GM12878 (cell line): ENCODE data around the gene ARL5B. TPM values are rescaled to one million over a fixed set of nuclear protein-coding genes. Genes with fewer than 3 reads are reported as not detected.

Experiments
- ATF3 ChIP-seq: IDR thresholded peaks from 2 replicates; pipeline ENCODE4 v1.6.1; 2011; ENCODE audit warnings: low read depth, mild to moderate bottlenecking, low read length, moderate library complexity, borderline replicate concordance; ENCODE audit errors: extremely low read depth
- ATF7 ChIP-seq: fragments of 450-650 bp; IDR thresholded peaks from 2 replicates; pipeline ENCODE4 v1.6.1; 2016; ENCODE audit warnings: low read depth, mild to moderate bottlenecking
- BCL11A ChIP-seq: IDR thresholded peaks from 2 replicates; pipeline ENCODE4 v1.6.1; 2011; ENCODE audit warnings: low read depth, low read length
- CBFB ChIP-seq: IDR thresholded peaks from 2 replicates; pipeline ENCODE4 v1.6.1; 2016; ENCODE audit warnings: antibody characterized with exemption, low read depth
- CHD1 ChIP-seq: IDR thresholded peaks from 2 replicates; pipeline ENCODE4 v1.6.1; 2012; ENCODE audit warnings: low read depth, low read length, improper control_type of control experiment
- CREM ChIP-seq: IDR thresholded peaks from 2 replicates; pipeline ENCODE4 v1.6.1; 2014; ENCODE audit warnings: antibody characterized with exemption, low read depth
- EGR1 ChIP-seq, 2 experiments: IDR thresholded peaks; 1 replicate in 1 of 2; 2 replicates in 1 of 2; pipeline ENCODE4 v1.6.1; 2011 to 2012; ENCODE audit warnings: low read depth in 2 of 2, low read length in 2 of 2, borderline replicate concordance in 1 of 2, mild to moderate bottlenecking in 1 of 2, moderate library complexity in 1 of 2
- EP300 ChIP-seq, 2 experiments: fragments of 150-350 bp in 1 of 2; IDR thresholded peaks; 2 replicates each; pipeline ENCODE4 v1.6.1; 2011 to 2012; ENCODE audit warnings: low read depth in 2 of 2, low read length in 2 of 2, borderline replicate concordance in 1 of 2, improper control_type of control experiment in 1 of 2, inconsistent platforms in 1 of 2; ENCODE audit not compliant: control insufficient read depth in 1 of 2
- EZH2 ChIP-seq: IDR thresholded peaks from 2 replicates; pipeline ENCODE4 v1.6.1; 2012; ENCODE audit warnings: low read depth, mild to moderate bottlenecking, control low read depth, inconsistent platforms, low read length, borderline replicate concordance; ENCODE audit not compliant: control insufficient read depth
- HSF1 ChIP-seq: fragments of 150-350 bp; IDR thresholded peaks from 2 replicates; pipeline ENCODE4 v1.6.1; 2014; ENCODE audit warnings: mild to moderate bottlenecking, low read depth, low read length
- IRF3 ChIP-seq: fragments of 450-650 bp; IDR thresholded peaks from 2 replicates; pipeline ENCODE4 v1.6.1; 2014; ENCODE audit warnings: mild to moderate bottlenecking
- IRF5 ChIP-seq: fragments of 450-650 bp; IDR thresholded peaks from 2 replicates; pipeline ENCODE4 v1.6.1; 2017; ENCODE audit warnings: borderline replicate concordance
- JUNB ChIP-seq: IDR thresholded peaks from 2 replicates; pipeline ENCODE4 v1.6.1; 2016; ENCODE audit warnings: antibody characterized with exemption, mild to moderate bottlenecking
- MTA3 ChIP-seq: IDR thresholded peaks from 2 replicates; pipeline ENCODE4 v1.6.1; 2012; ENCODE audit warnings: low read length, inconsistent platforms, borderline replicate concordance
- MXI1 ChIP-seq: fragments of 150-350 bp; IDR thresholded peaks from 2 replicates; pipeline ENCODE4 v1.6.1; 2011; ENCODE audit warnings: low read depth, mild to moderate bottlenecking, inconsistent platforms, low read length, improper control_type of control experiment
- MYB ChIP-seq: fragments of 150-350 bp; IDR thresholded peaks from 2 replicates; pipeline ENCODE4 v1.6.1; 2014; ENCODE audit warnings: mild to moderate bottlenecking, low read depth, low read length, borderline replicate concordance
- NFYA ChIP-seq: IDR thresholded peaks from 2 replicates; pipeline ENCODE4 v1.6.1; 2011; ENCODE audit warnings: low read depth, mild to moderate bottlenecking, low read length, improper control_type of control experiment, borderline replicate concordance
- RFX5 ChIP-seq: IDR thresholded peaks from 2 replicates; pipeline ENCODE4 v1.6.1; 2011; ENCODE audit warnings: low read depth, low read length, improper control_type of control experiment
- SMC3 ChIP-seq: IDR thresholded peaks from 2 replicates; pipeline ENCODE4 v1.6.1; 2011; ENCODE audit warnings: low read length, improper control_type of control experiment, borderline replicate concordance
- SUZ12 ChIP-seq: fragments of 200-600 bp; sonication (generic); IDR thresholded peaks from one replicate; pipeline ENCODE4 v1.6.1; 2018; ENCODE audit warnings: antibody characterized with exemption, mild to moderate bottlenecking; ENCODE audit not compliant: unreplicated experiment
- YBX1 ChIP-seq: fragments of 450-650 bp; IDR thresholded peaks from 2 replicates; pipeline ENCODE4 v1.6.1; 2016; ENCODE audit warnings: antibody characterized with exemption
- ZSCAN29 ChIP-seq: fragments of 450-650 bp; IDR thresholded peaks from 2 replicates; pipeline ENCODE4 v1.6.1; 2017; ENCODE audit warnings: mild to moderate bottlenecking, moderate library complexity
- polyA plus RNA-seq, 11 experiments: library from polyadenylated mRNA; depleted of rRNA in 4 of 11; unstranded in 6 of 11; stranded (reverse) in 5 of 11; fragments of >200 nt; fragmentation: Nextera tagmentation in 4 of 11; fragmentation: Illumina TruSeq in 1 of 11; extraction: Ambion mirVana in 4 of 11; extraction: Trizol in 1 of 11; gene quantifications; 1 replicate in 1 of 11; 2 replicates in 10 of 11; pipeline versions ENCODE4 v1.2.1 to v1.2.3, GENCODE V29; 2011 to 2016; ENCODE audit warnings: inconsistent platforms in 2 of 11, missing spikeins in 2 of 11, low read depth in 1 of 11
- total RNA-seq, 4 experiments: library from RNA; depleted of rRNA in 3 of 4; stranded (reverse); fragments of >200 nt in 3 of 4; fragmentation: Illumina TruSeq in 1 of 4; extraction: Trizol in 1 of 4; gene quantifications; 2 replicates each; pipeline versions ENCODE4 v1.2.1 to v1.2.3, GENCODE V29; 2013 to 2021

ARL5B gene
- total and polyA plus RNA-seq, 10 of the 15 experiments (the other 5 are each of a cell fraction or from before 2014, with no cell fraction given): 2.5 to 20.7 (median 9.1) TPM

GRCh38 chr10:18651324-18652007, 7.8 kb upstream of the ARL5B start, which contains the start of gene NSUN6 (continued):
- TF ChIP-seq EGR1 (IDR thresholded peaks at IDR 0.05; ENCODE audit: borderline replicate concordance in 1 of 2, low read depth in 2 of 2, low read length in 2 of 2) (peak in 1 of 2 experiments; percentile 64; a peak in 1 of 3 replicates), HSF1 (no peak), IRF3 (no peak), MTA3 (no peak), CHD1 (no peak), IRF5 (0 out of 2 replicates have a peak, but pooled peaks have one; percentile 24), MYB (no peak), ATF7 (peak; percentile 93), SUZ12 (no peak), BCL11A (no peak), RFX5 (no peak), ZSCAN29 (no peak), CREM (peak; percentile 97), SMC3 (no peak), NFYA (no peak), ATF3 (no peak), YBX1 (no peak), MXI1 (peak; percentile 97), JUNB (no peak), EZH2 (no peak), EP300 (IDR thresholded peaks at IDR 0.05; ENCODE audit: borderline replicate concordance in 1 of 2, control insufficient read depth in 1 of 2, low read depth in 2 of 2, low read length in 2 of 2) (no peak), CBFB (0 out of 2 replicates have a peak, but pooled peaks have one; percentile 26)
